ENCODE data around the gene IL11RA.

IL11RA gene

DNA sequence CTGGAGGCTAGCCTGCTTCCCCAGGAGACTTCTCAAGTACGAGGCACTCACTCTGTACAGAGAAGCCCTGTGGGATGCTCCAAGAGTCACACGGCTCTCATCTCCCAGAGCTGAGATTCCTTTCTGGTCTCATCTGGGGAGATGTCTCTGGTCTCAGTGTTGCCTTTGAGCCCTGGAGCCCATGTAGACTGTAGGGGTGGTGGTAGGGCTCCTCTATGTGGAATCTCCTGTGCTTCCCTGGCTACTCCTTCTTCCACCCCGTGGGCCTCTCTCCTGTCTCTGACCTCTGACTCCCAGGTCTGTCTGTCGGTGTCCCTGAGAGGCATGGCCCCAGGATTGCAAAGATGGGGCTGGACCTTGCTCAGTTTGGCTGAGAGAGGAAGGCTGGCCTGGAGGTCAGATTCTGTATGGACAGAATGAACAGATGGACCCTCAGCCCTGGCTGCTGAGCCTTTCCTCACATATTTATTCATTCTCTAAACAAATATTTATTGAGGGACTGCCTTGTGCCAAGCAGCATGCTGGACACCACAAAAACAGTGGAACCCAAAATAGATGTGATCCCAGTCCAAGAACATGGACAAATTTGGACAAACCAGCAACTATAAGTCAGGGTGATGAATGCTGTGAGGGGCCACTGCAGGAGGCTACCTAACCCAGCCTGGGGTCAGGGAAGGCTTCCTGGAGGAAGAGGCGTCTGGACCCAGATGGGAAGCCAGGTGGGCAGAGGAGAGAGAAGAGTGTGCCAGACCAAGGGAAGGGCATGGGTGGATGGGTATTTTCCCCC is 36.5 kb downstream of the IL11RA start:
- DNase-seq: no peak

DNA sequence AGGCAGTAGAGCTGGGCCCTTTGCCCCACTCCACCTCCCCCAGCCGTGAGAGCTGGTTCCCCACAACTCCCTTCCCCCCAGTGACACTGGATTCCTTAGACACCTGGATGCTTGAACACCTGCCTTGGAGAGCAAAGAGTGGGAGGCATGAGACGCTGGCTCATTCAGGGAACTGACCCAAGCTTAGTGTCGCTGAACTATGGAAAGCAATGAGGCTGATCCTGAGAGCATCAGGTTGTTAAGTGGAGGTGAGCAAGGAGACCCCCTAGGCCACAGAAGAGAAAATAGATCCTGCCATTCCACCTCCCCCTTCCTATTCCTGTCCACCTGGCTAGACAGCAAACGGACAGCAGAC is 37.1 kb downstream of the IL11RA start:
- DNase-seq: no peak

DNA sequence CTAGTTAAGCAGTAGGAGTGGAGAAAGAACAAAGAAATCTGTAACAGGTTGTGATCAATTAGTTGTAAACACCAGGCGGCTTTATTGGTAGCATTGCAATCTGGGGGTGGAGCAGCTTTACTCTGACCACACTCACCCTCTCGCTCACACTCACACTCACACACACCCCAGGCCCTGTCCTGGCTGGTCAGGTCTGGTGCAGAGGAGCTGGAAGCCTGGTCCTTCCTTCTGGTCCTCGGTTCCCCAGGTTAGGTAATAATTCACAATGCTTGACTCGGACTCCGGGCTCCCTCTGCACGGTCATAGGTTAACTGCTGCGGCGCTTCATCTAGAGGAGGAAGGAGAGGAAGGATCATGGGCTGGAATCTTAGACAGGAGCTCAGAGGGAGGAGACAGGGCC is 37.5 kb downstream of the IL11RA start:
- no peak for DNase-seq

DNA sequence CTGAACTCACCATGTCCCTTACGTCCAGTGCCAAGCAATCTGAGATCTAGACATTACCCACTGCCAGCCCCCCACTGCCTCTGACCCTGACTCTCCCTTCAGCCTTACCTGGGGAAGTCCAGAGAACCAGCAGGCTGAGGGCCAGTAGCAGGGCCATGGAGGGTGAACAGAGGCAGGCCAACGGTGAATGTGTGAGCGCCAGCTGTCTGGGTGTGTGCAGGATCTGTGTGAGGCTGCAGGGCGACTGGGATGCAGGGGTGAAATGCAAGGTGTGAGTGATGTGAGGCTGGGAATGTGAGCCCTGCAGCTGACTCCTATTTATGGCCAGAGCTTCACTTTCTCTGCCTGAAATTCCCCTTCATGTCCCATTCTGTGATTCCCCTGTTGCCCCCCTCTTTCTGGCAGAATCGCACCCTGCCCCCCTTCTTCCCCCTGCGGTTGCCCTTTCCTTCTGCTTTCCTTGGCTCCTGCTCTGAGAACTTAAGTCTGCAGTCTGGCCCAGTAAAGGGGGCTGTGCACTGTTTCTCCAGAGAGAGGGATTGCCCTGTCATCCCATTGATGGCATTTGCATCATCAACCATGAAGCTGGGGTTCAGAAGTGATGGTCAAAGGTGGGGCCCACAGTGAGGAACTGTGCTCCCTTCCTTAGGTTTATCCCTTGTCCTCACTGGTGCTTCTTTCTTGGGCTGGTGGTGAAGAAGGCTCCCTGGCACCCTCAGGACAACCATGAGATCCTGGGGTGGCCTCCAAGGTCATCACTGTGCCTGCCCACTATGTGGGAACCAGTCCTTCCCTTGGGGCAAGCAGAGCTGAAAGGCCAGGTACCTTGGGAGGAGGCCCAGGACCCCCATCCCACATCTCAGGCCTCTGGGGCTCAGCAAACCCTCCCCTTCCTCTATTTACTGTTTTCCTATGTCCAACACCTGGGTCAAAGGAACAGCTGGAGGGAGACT is 39.3 kb downstream of the IL11RA start, which contains the start of gene CCL19:
Gene CCL19, minus strand, starts transcription at position 294 of the 953 bp plus-strand sequence. Its CDS starts 137 bp downstream, at position 157.
- peak; percentile 49 for DNase-seq

DNA sequence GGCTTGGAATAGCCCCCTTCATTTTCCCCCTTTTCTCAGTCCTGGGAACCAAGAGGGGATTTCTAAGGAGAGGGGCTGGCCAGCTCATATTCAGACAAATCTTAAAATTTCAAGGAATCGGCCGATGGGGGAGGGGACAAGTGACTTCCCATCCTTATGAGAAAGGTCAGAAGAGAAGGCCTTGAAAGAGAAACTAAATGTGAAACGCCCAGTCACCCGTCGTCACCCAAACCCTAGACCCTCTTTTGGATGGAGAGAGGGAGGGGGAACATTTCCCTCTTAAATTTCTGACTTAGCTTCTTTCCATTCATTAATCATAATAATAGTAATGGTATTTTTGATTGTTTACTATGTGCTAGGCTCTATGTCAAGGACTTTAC is 39.9 kb downstream of the IL11RA start:
- no peak for DNase-seq

DNA sequence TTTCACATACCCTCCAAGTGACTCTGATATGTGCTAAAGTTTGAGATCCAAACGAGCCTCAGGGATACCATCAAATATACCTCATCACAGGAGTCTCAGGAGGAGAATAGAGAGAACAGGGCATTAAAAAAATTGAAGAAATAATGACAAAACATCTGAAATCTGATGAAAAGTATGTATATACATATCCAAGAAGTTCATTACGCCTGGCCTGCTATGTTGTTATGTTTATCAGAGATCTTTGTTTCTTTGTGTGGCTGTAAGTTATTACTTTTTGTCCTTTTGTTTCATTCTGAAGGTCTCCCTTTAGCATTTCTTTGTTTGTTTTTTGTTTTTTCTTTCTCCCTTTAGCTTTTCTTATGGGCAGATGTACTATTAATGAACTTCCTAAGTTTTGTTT is 41.6 kb downstream of the IL11RA start:
- DNase-seq: no peak

DNA sequence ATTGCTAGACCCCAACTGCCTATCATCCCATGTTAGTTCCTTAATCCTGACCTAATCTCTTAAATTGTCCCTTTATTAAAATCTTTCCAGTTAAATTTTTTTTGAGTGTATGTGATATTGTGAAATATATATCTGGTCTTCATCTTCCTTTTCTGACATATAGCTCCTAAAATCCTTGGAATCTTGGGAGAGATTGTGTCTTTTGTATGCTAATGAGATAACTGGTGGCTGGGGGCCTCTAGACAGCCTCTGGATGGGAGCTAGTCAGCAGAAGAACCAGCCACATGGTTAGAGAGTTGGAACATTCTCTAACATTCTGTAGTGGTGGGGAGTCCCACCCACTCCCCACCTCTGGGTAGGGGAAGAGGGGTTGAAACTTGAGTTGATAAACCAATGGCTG is 42.8 kb downstream of the IL11RA start:
- DNase-seq: no peak

DNA sequence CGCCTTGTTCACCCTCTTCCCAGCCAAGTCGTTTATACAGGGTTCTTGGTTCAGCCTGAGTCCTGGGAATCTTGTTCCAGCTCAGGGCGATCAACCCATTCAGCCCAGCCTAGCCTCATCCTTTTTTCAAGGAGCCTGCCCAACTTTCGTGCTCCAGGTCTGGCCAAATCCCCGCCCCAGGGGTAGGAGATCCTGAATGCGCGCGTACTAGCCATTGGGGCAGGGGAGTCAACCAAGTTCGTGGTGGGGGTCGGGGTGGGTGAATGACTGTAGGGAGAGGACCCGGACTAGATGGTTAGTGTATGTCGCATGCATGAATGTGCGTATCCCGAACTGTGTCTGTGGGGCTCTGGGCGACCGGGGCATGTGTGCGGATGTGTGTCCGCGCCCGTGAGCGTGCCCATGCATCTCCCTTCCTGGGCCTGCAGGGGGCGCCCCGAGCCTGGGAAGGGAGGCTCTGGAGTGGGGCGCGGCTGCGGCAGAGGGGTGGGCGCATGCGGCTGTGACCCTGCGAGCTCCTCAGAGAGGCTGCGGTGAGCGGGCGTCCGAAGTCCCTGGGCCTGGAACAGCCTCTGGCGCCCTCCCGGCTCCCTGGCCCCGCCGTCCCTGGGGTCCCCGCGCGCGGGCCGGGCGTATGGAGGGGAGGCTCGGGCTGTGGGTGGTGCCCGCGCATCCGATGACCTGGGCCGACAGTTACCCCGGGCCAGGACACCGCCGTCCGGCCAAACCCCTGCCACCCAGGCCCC is 49.2 kb downstream of the IL11RA start:
- peak; percentile 83 for DNase-seq

DNA sequence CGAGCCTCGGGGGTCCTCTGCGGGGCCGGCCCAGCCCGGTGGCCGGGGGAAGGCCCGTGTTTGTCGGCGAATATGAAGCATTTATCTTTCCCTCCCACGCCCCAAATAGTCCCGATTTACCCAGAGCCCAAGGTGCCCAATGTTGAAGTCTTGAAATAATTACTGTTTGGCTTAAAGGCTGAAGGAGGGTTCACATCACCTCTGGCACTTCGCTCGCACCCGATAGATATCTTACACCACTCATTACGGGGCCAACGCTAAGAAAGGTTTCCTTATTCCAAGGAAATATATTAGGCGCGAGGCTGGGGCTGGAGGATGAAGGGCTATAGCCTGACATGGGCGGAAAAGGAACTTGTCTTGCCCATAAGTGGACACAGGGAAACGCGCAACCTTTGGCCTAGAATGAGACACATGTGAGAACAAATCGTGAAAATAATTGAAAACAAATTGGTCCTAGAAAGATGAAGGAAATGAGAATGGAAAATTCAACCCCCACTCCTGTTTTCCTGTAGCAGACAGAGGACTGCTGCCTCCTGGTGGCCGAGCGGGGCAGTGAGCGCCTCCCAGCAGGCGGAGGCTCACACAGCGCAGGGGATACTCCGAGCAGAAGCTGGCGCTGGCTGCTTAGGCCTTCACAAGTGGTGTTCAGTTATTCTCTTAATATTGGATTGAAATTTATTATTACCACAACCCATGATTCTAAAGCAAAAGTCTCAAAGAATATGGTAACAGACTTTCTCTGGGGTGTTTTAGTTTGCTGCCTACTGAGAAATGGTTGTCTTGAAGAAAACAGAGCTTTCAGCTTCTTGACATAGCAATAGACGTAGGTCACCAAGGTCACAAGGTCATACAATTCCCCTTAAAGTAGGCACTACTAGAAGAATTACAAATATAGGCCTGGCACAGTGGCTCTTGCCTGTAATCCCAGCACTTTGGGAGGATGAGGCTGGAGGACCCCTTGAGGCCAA is 50.1 kb downstream of the IL11RA start:
- DNase-seq: peak; percentile 87

DNA sequence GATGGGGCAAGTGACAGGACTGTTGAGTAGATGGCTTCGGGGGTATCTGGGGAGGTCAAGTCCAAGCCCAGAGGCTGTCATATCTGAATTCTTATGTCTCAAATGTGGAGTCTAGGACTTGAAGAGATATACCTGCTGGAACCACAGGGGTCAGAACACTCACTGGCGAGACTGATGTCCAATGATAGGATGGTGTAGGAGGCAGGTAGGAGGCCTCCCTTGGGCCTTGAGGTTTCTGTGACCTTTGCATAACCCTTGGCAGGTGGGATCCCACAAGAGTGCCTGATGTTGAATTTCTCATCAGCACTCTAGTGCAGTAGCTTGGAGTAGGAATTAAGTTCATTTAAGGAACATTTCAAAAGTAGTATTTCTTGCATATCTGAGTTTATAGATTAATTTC is 55.1 kb downstream of the IL11RA start:
- DNase-seq: no peak

DNA sequence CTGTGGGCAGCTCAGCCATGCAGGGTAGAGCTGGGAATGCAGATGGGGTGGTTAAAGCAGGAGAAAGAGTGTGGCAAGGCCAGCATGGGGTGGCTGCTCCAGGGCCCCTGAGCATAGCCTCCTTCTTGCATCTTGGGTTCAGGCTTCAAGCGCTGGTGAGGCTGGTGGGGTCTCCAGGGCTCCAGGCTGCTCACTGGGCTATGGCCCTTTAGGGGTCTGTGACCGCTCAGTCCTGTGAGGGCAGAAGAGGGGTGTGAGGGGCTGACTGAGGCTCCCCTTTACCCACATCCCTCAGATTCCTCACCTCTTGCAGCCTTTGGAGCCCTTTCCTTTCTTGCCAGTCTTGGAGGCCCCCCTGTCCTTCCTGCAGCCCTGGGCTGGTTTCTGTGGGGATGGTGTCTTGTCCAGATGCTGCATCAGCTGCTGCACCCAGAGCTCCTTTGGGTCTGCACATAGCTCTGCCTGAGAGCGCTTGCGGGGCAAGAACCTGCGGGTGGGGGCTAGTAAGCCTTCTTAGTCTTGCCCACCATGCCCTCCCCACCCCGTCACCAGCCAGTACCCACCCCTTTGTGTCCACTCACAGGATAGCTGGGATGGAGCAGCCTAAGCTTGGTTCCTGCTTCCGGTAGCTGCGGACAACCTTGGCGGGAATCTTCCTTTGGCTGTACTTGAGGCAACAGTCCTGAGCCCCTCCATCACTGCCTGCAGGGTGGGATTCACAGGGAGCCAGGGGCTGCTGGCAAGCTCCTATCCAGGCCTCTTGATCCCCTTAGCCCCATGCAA is 57.4 kb downstream of the IL11RA start:
- no peak for DNase-seq

DNA sequence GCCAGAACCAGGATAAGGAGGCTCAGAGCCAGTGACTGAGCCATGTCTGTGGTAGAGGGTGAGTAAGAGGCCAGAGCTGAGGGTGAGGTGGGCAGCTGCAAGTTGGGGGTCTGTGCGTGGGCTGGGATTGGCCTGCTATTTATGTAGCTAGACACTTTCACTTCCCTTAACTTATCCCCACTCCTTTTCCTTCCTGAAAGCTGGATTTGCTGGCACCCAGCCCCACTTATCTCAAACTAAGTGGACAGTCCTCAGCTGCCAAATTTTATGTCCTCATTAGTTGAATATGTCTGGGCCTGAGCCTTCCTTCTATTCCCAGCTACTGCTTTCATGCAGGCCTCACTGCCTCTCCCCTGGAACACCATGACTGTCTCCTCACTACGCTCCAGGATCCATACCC is 58.0 kb downstream of the IL11RA start, which contains the start of gene CCL21:
Gene CCL21, minus strand, starts transcription at position 114 of the 400 bp plus-strand sequence. Its CDS starts 70 bp downstream, at position 44.
- DNase-seq: no peak
